ENCODE data around the gene PLPPR1.

GRCh38 chr9:101369286-101369685, 340.8 kb downstream of the PLPPR1 start:
- TF ChIP-seq CTCF (conservative IDR thresholded peaks at IDR 0.05; ENCODE audit: low read length) (no peak), EZH2phosphoT487 (IDR thresholded peaks at IDR 0.05; ENCODE audit: borderline replicate concordance) (no peak)

Measured in Loucy (cell line).